Endodermal cell (in vitro differentiated cells): ENCODE data around the gene PARN. TPM values are rescaled to one million over a fixed set of nuclear protein-coding genes. Genes with fewer than 3 reads are reported as not detected.

Source experiments
- DNase-seq: peaks from one replicate; pipeline ENCODE4 v3.0.0-alpha.2; 2017
- H3K27ac ChIP-seq: 2 replicates; pipeline ENCODE4 v1.5.1; 2013; ENCODE audit warnings: mild to moderate bottlenecking, low read depth, low read length, moderate library complexity
- H3K27me3 ChIP-seq: 2 replicates; pipeline ENCODE4 v1.6.1; 2013; ENCODE audit warnings: mild to moderate bottlenecking, low read length, moderate library complexity; ENCODE audit not compliant: insufficient read depth, control insufficient read depth, poor library complexity, severe bottlenecking
- H3K36me3 ChIP-seq: 2 replicates; pipeline ENCODE4 v1.7.0; 2013; ENCODE audit warnings: mild to moderate bottlenecking, low read length, moderate library complexity; ENCODE audit not compliant: control insufficient read depth, insufficient read depth
- H3K4me1 ChIP-seq: one replicate; pipeline ENCODE4 v1.7.0; 2013; ENCODE audit warnings: low read length; ENCODE audit not compliant: control insufficient read depth, insufficient read depth
- H3K4me3 ChIP-seq: 2 replicates; pipeline ENCODE4 v1.5.1; 2013; ENCODE audit warnings: mild to moderate bottlenecking, low read length, moderate library complexity
- H3K9ac ChIP-seq: 2 replicates; pipeline ENCODE4 v1.6.1; 2013; ENCODE audit warnings: mild to moderate bottlenecking, low read length, moderate library complexity; ENCODE audit not compliant: poor library complexity, severe bottlenecking; ENCODE audit errors: extremely low read depth
- H3K9me3 ChIP-seq: 2 replicates; pipeline ENCODE4 v1.6.1; 2013; ENCODE audit warnings: mild to moderate bottlenecking, low read length, moderate library complexity; ENCODE audit not compliant: control insufficient read depth
- H3K27ac Mint-ChIP-seq: 2 replicates; pipeline ENCODE4 v1.8.0; 2020; ENCODE audit warnings: mixed read lengths
- H3K27me3 Mint-ChIP-seq: 2 replicates; pipeline ENCODE4 v1.8.0; 2021; ENCODE audit warnings: mild to moderate bottlenecking, mixed read lengths; ENCODE audit not compliant: insufficient read depth
- H3K36me3 Mint-ChIP-seq: 2 replicates; pipeline ENCODE4 v1.8.0; 2020; ENCODE audit warnings: low read depth, mixed read lengths
- H3K4me1 Mint-ChIP-seq: 2 replicates; pipeline ENCODE4 v1.8.0; 2020; ENCODE audit warnings: mixed read lengths
- H3K4me3 Mint-ChIP-seq: 2 replicates; pipeline ENCODE4 v1.8.0; 2020; ENCODE audit warnings: mild to moderate bottlenecking, moderate library complexity, mixed read lengths
- H3K9me3 Mint-ChIP-seq: 2 replicates; pipeline ENCODE4 v1.8.0; 2020; ENCODE audit warnings: mild to moderate bottlenecking, mixed read lengths
- CTCF ChIP-seq: fragments of 200-600 bp; sonication (generic); conservative IDR thresholded peaks from 2 replicates; pipeline ENCODE4 v1.5.0; 2021; ENCODE audit warnings: antibody characterized with exemption, mild to moderate bottlenecking
- WGBS, 2 experiments: methylation state at CpG; one replicate each; pipeline versions ENCODE4 v1.1.5 to v1.1.7; 2013; ENCODE audit warnings: missing lambda C conversion rate in 2 of 2, mixed read lengths in 1 of 2; ENCODE audit not compliant: insufficient coverage in 1 of 2, insufficient read length in 1 of 2; 5-methylcytosine and 5-hydroxymethylcytosine counted together
- total RNA-seq, 2 donors: library from RNA; stranded (reverse); fragmentation: NEBNext Ultra II Directional in 1 of 2; extraction: Animal tissue kit (Norgen Biotek cat#: 25700) in 1 of 2; gene quantifications; 2 replicates in 1 of 2; 3 replicates in 1 of 2; pipeline ENCODE4 v1.2.1, GENCODE V29; 2021

Gene PARN
- total RNA-seq, 2 donors from 2014 or later: 43.7 to 45.7 TPM

DNA sequence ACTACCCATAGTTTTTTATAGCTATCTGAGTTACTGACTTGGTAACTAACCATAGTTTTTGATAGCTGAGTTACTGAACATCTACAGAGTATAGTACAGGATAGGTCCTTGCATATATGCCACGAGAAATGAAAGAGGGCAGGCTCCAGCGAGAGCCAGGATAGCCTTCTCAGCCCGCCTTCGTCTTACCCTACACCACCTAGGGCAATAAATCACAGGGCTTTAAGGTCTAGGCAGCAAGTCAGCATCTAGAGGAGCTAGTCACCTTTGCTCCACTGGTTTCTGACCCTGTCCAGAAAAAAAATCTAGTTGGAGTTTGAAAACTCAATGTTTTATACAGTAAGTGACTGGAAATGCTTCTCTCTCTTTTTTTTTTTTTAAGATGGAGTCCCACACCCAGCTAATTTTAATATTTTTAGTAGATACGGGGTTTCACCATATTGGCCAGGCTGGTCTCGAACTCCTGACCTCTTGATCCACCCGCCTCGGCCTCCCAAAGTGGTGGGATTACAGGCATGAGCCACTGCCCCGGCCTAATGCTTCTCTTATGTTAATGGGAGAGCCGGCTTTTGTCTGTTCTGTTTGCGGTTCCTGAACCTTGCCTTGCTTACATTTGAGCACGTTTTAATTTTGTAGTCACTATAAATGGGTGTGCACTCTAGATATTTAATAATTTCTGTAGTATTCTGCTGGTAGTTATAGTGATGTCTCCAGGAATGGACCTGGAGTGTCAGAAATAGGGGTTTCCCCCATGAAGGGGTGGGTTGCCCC is 5.5 kb upstream of the PARN start:
- H3K27ac ChIP-seq: peak overlapping the region; percentile 43
- DNase-seq: no peak
- no peak overlapping the region for H3K9ac ChIP-seq
- Mint-ChIP-seq H3K9me3 (no peaks in the 10 kb centered on the region), H3K27ac (peak overlapping the region; percentile 98), H3K4me3 (peak overlapping the region; percentile 36), H3K27me3 (no peaks in the 10 kb centered on the region), H3K36me3 (peaks cover 39% of the 10 kb centered on the region), H3K4me1 (peaks cover 38% of the 10 kb centered on the region)
- 76 to 85% methylated on average over 9 to 12 of the region's 12 CpGs for WGBS, 2 experiments
- H3K4me3 ChIP-seq: peak overlapping the region; percentile 95
- H3K9me3 ChIP-seq: no peaks in the 10 kb centered on the region
- no peaks in the 10 kb centered on the region for H3K27me3 ChIP-seq
- peaks cover 11% of the 10 kb centered on the region for H3K4me1 ChIP-seq
- H3K36me3 ChIP-seq: peaks cover 42% of the 10 kb centered on the region
- no peak for TF ChIP-seq CTCF

GRCh38 chr16:14634389-14634725 is 4.3 kb upstream of the PARN start:
- H3K9ac ChIP-seq: no peak overlapping the region

More at GRCh38 chr16:14634389-14634725, 4.3 kb upstream of the PARN start:
- H3K27ac ChIP-seq: no peak overlapping the region
- Mint-ChIP-seq H3K4me3 (peak overlapping the region; percentile 97), H3K36me3 (peaks cover 27% of the 10 kb centered on the region), H3K27me3 (no peaks in the 10 kb centered on the region), H3K4me1 (peaks cover 34% of the 10 kb centered on the region), H3K9me3 (no peaks in the 10 kb centered on the region), H3K27ac (peak overlapping the region; percentile 98)
- no peaks in the 10 kb centered on the region for H3K27me3 ChIP-seq
- no peak for DNase-seq
- H3K4me3 ChIP-seq: peak overlapping the region; percentile 95
- WGBS, 2 experiments: 72 to 82% methylated on average over 7 of the region's 7 CpGs
- TF ChIP-seq CTCF: no peak
- peaks cover 31% of the 10 kb centered on the region for H3K36me3 ChIP-seq
- no peaks in the 10 kb centered on the region for H3K9me3 ChIP-seq
- H3K4me1 ChIP-seq: peaks cover 11% of the 10 kb centered on the region
